Activated T-cell treated with anti-CD3 and anti-CD28 coated beads, Interleukin-2, amount 50 U/mL, for 24 hours (primary cell): ENCODE results near the gene KYAT1.

Source experiments
- DNase-seq: peaks from one replicate; pipeline ENCODE4 v3.0.0-alpha.2; 2020
- H3K27ac Mint-ChIP-seq: 2 replicates; pipeline ENCODE4 v1.8.0; 2020; ENCODE audit warnings: mild to moderate bottlenecking, mixed read lengths
- H3K27me3 Mint-ChIP-seq: 2 replicates; pipeline ENCODE4 v1.8.0; 2020; ENCODE audit warnings: mixed read lengths
- H3K36me3 Mint-ChIP-seq: 2 replicates; pipeline ENCODE4 v1.8.0; 2020; ENCODE audit warnings: low read depth, mixed read lengths
- H3K4me1 Mint-ChIP-seq: 2 replicates; pipeline ENCODE4 v1.8.0; 2020; ENCODE audit warnings: low read depth, mixed read lengths
- H3K4me3 Mint-ChIP-seq: 2 replicates; pipeline ENCODE4 v1.8.0; 2020; ENCODE audit warnings: mild to moderate bottlenecking, moderate library complexity, mixed read lengths
- H3K9me3 Mint-ChIP-seq: 2 replicates; pipeline ENCODE4 v1.8.0; 2020; ENCODE audit warnings: mixed read lengths

The KYAT1 gene

GRCh38 chr9:128786681-128787601 is 94.8 kb downstream of the KYAT1 start, which contains the start of gene TBC1D13:
TSS of gene TBC1D13 (plus strand) at chr9:128787253. CDS start at chr9:128787354, 101 bp downstream.
- no peaks in the 10 kb centered on the region for H3K9me3 Mint-ChIP-seq
- peak within 1 kb of the TSS; percentile 88 for H3K4me3 Mint-ChIP-seq
- H3K27me3 Mint-ChIP-seq = no peaks in the 10 kb centered on the region
- peak within 1 kb of the TSS; percentile 90 for H3K27ac Mint-ChIP-seq
- H3K4me1 Mint-ChIP-seq = peaks cover 25% of the 10 kb centered on the region
- peaks cover 38% of the 10 kb centered on the region for H3K36me3 Mint-ChIP-seq
- DNase-seq = peak; percentile 94

GRCh38 chr9:128785427-128785826 is 96.3 kb downstream of the KYAT1 start:
- H3K4me3 Mint-ChIP-seq = no peak overlapping the region
- DNase-seq = no peak
- H3K27me3 Mint-ChIP-seq = no peaks in the 10 kb centered on the region
- H3K4me1 Mint-ChIP-seq = peaks cover 22% of the 10 kb centered on the region
- H3K36me3 Mint-ChIP-seq = peaks cover 23% of the 10 kb centered on the region
- H3K9me3 Mint-ChIP-seq = no peaks in the 10 kb centered on the region
- H3K27ac Mint-ChIP-seq = no peak overlapping the region
